ENCODE results near the gene EYA4.

EYA4 gene

GRCh38 chr6:133242637-133243585 is 1.8 kb downstream of the EYA4 start:
- no peaks in the 10 kb centered on the region for H3K36me3 ChIP-seq (ENCODE audit: control insufficient read depth in 5 of 5, insufficient read depth in 5 of 5, low read length in 5 of 5)
- H3K27me3 ChIP-seq (ENCODE audit: control insufficient read depth in 5 of 5, insufficient read depth in 4 of 5, low read length in 5 of 5): peaks cover 28 to 44% (median 33%) of the 10 kb centered on the region in 5 donors
- no peak overlapping the region for H3K9ac ChIP-seq (ENCODE audit: low read length in 5 of 5)
- H3K4me3 ChIP-seq (ENCODE audit: low read depth in 1 of 5, low read length in 5 of 5): peak overlapping the region; percentile 36 to 61 (median 55)
- peaks cover 0 to 24% (median 23%) of the 10 kb centered on the region in 5 donors for H3K4me1 ChIP-seq (ENCODE audit: control insufficient read depth in 5 of 5, insufficient read depth in 5 of 5, low read length in 5 of 5)
- H3K27ac ChIP-seq (ENCODE audit: low read depth, low read length): no peak overlapping the region
- H3K9me3 ChIP-seq (ENCODE audit: control insufficient read depth in 5 of 5, low read length in 5 of 5): no peaks in the 10 kb centered on the region

- Histone ChIP-seq H3K36me3 (ENCODE audit: control insufficient read depth in 5 of 5, insufficient read depth in 5 of 5, low read length in 5 of 5) (no peaks in the 10 kb centered on the region), H3K27me3 (ENCODE audit: control insufficient read depth in 5 of 5, insufficient read depth in 4 of 5, low read length in 5 of 5) (peaks cover 28 to 44% (median 33%) of the 10 kb centered on the region in 5 donors), H3K9me3 (ENCODE audit: control insufficient read depth in 5 of 5, low read length in 5 of 5) (no peaks in the 10 kb centered on the region), H3K27ac (ENCODE audit: low read depth, low read length) (no peak overlapping the region), H3K4me3 (ENCODE audit: low read depth in 1 of 5, low read length in 5 of 5) (no peak overlapping the region), H3K4me1 (ENCODE audit: control insufficient read depth in 5 of 5, insufficient read depth in 5 of 5, low read length in 5 of 5) (peaks cover 0 to 24% (median 23%) of the 10 kb centered on the region in 5 donors), H3K9ac (ENCODE audit: low read length in 5 of 5) (no peak overlapping the region)
Measured at GRCh38 chr6:133243723-133244305, 2.7 kb downstream of the EYA4 start.

GRCh38 chr6:133244519-133244918 is 3.4 kb downstream of the EYA4 start:
- no peak overlapping the region for H3K4me3 ChIP-seq (ENCODE audit: low read depth in 1 of 5, low read length in 5 of 5)
- no peak overlapping the region for H3K27ac ChIP-seq (ENCODE audit: low read depth, low read length)
- H3K27me3 ChIP-seq (ENCODE audit: control insufficient read depth in 5 of 5, insufficient read depth in 4 of 5, low read length in 5 of 5): peaks cover 28 to 44% (median 33%) of the 10 kb centered on the region in 5 donors
- H3K9me3 ChIP-seq (ENCODE audit: control insufficient read depth in 5 of 5, low read length in 5 of 5): no peaks in the 10 kb centered on the region
- peaks cover 0 to 24% (median 23%) of the 10 kb centered on the region in 5 donors for H3K4me1 ChIP-seq (ENCODE audit: control insufficient read depth in 5 of 5, insufficient read depth in 5 of 5, low read length in 5 of 5)
- H3K9ac ChIP-seq (ENCODE audit: low read length in 5 of 5): no peak overlapping the region
- H3K36me3 ChIP-seq (ENCODE audit: control insufficient read depth in 5 of 5, insufficient read depth in 5 of 5, low read length in 5 of 5): no peaks in the 10 kb centered on the region

DNA sequence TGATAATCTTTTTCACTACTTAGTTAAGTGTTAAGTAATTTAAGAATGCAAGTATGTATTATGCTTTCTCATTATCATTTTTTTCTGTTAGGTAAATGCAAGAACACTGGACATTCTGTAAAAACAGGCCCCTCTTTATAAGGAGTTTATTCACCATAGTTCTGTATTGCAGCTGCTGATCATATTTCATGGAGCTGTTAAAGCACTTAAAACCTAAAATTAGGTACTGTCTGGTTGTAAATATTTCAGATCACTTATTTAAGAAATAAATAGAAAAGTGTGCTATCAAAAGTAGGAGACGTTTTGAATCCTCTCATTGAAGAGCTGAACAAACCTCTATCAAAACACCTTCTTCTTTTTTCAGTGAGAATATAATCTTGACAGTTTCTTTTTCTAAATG is 3.9 kb downstream of the EYA4 start:
- Histone ChIP-seq H3K4me1 (ENCODE audit: control insufficient read depth in 5 of 5, insufficient read depth in 5 of 5, low read length in 5 of 5) (peaks cover 0 to 24% (median 23%) of the 10 kb centered on the region in 5 donors), H3K9me3 (ENCODE audit: control insufficient read depth in 5 of 5, low read length in 5 of 5) (no peaks in the 10 kb centered on the region), H3K4me3 (ENCODE audit: low read depth in 1 of 5, low read length in 5 of 5) (no peak overlapping the region), H3K36me3 (ENCODE audit: control insufficient read depth in 5 of 5, insufficient read depth in 5 of 5, low read length in 5 of 5) (no peaks in the 10 kb centered on the region), H3K9ac (ENCODE audit: low read length in 5 of 5) (no peak overlapping the region), H3K27ac (ENCODE audit: low read depth, low read length) (no peak overlapping the region), H3K27me3 (ENCODE audit: control insufficient read depth in 5 of 5, insufficient read depth in 4 of 5, low read length in 5 of 5) (peaks cover 28 to 44% (median 33%) of the 10 kb centered on the region in 5 donors)

DNA sequence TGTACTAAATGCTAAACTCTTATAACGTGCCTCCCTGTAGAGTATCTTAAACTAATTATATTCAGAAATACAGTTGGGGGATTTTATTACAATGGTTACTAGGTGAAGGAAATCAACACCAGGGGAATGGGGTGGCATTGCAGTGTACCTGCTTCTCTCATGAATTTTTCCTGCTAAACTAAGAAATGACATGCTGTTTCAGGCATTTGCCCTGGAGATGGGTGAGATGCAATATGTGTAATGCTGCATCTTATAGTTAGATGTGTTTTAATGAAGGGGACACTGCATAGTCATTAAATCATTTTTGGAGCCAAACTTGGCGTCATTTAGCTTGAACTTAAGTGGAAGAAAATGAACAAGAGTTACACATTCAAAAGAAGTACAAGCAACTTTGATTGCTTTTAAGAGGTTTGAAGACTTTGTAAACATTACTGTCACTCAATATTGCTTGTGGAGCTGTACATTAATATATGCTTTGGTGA is 4.3 kb downstream of the EYA4 start:
- Histone ChIP-seq H3K27ac (ENCODE audit: low read depth, low read length) (no peak overlapping the region), H3K4me3 (ENCODE audit: low read depth in 1 of 5, low read length in 5 of 5) (no peak overlapping the region), H3K9me3 (ENCODE audit: control insufficient read depth in 5 of 5, low read length in 5 of 5) (no peaks in the 10 kb centered on the region), H3K4me1 (ENCODE audit: control insufficient read depth in 5 of 5, insufficient read depth in 5 of 5, low read length in 5 of 5) (peaks cover 0 to 23% (median 20%) of the 10 kb centered on the region in 5 donors), H3K9ac (ENCODE audit: low read length in 5 of 5) (no peak overlapping the region), H3K27me3 (ENCODE audit: control insufficient read depth in 5 of 5, insufficient read depth in 4 of 5, low read length in 5 of 5) (peaks cover 26 to 40% (median 30%) of the 10 kb centered on the region in 5 donors), H3K36me3 (ENCODE audit: control insufficient read depth in 5 of 5, insufficient read depth in 5 of 5, low read length in 5 of 5) (no peaks in the 10 kb centered on the region)

GRCh38 chr6:133247581-133247980 is 6.4 kb downstream of the EYA4 start:
- Histone ChIP-seq H3K9ac (ENCODE audit: low read length in 5 of 5) (no peak overlapping the region), H3K36me3 (ENCODE audit: control insufficient read depth in 5 of 5, insufficient read depth in 5 of 5, low read length in 5 of 5) (no peaks in the 10 kb centered on the region), H3K4me1 (ENCODE audit: control insufficient read depth in 5 of 5, insufficient read depth in 5 of 5, low read length in 5 of 5) (peaks cover 0 to 4% (median 3%) of the 10 kb centered on the region in 5 donors), H3K27me3 (ENCODE audit: control insufficient read depth in 5 of 5, insufficient read depth in 4 of 5, low read length in 5 of 5) (peaks cover 13 to 22% (median 14%) of the 10 kb centered on the region in 5 donors), H3K4me3 (ENCODE audit: low read depth in 1 of 5, low read length in 5 of 5) (no peak overlapping the region), H3K27ac (ENCODE audit: low read depth, low read length) (no peak overlapping the region), H3K9me3 (ENCODE audit: control insufficient read depth in 5 of 5, low read length in 5 of 5) (no peaks in the 10 kb centered on the region)

GRCh38 chr6:133248241-133249001 is 7.3 kb downstream of the EYA4 start:
- no peak overlapping the region for H3K4me3 ChIP-seq (ENCODE audit: low read depth in 1 of 5, low read length in 5 of 5)
- no peaks in the 10 kb centered on the region for H3K4me1 ChIP-seq (ENCODE audit: control insufficient read depth in 5 of 5, insufficient read depth in 5 of 5, low read length in 5 of 5)
- no peak overlapping the region for H3K27ac ChIP-seq (ENCODE audit: low read depth, low read length)
- H3K9ac ChIP-seq (ENCODE audit: low read length in 5 of 5): no peak overlapping the region
- H3K9me3 ChIP-seq (ENCODE audit: control insufficient read depth in 5 of 5, low read length in 5 of 5): no peaks in the 10 kb centered on the region
- H3K27me3 ChIP-seq (ENCODE audit: control insufficient read depth in 5 of 5, insufficient read depth in 4 of 5, low read length in 5 of 5): peaks cover 4 to 14% (median 11%) of the 10 kb centered on the region in 5 donors
- H3K36me3 ChIP-seq (ENCODE audit: control insufficient read depth in 5 of 5, insufficient read depth in 5 of 5, low read length in 5 of 5): no peaks in the 10 kb centered on the region

DNA sequence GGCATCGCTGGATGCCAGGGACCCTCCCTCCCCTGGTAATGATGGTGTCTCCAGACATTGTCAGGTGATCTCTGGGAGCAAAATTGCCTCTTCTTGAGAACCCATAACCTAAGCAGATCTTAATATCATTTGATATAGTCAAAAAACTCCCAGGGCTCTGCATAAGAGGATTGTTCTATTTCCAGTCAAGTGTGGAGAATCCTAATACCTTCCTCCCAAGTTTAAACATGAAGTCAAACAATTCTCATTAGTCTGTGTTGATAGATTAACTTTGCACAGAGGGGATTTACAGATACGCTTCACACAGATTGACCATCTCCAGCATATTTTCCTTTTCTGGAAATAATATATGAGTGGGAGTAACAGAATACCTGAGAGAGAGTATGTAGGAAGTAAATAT is 10.5 kb downstream of the EYA4 start:
- H3K4me1 ChIP-seq (ENCODE audit: control insufficient read depth in 5 of 5, insufficient read depth in 5 of 5, low read length in 5 of 5): no peaks in the 10 kb centered on the region
- H3K9me3 ChIP-seq (ENCODE audit: control insufficient read depth in 5 of 5, low read length in 5 of 5): no peaks in the 10 kb centered on the region
- H3K36me3 ChIP-seq (ENCODE audit: control insufficient read depth in 5 of 5, insufficient read depth in 5 of 5, low read length in 5 of 5): no peaks in the 10 kb centered on the region
- no peak overlapping the region for H3K4me3 ChIP-seq (ENCODE audit: low read depth in 1 of 5, low read length in 5 of 5)
- H3K27ac ChIP-seq (ENCODE audit: low read depth, low read length): no peak overlapping the region
- no peak overlapping the region for H3K9ac ChIP-seq (ENCODE audit: low read length in 5 of 5)
- peaks cover 0 to 7% (median 0%) of the 10 kb centered on the region in 5 donors for H3K27me3 ChIP-seq (ENCODE audit: control insufficient read depth in 5 of 5, insufficient read depth in 4 of 5, low read length in 5 of 5)

DNA sequence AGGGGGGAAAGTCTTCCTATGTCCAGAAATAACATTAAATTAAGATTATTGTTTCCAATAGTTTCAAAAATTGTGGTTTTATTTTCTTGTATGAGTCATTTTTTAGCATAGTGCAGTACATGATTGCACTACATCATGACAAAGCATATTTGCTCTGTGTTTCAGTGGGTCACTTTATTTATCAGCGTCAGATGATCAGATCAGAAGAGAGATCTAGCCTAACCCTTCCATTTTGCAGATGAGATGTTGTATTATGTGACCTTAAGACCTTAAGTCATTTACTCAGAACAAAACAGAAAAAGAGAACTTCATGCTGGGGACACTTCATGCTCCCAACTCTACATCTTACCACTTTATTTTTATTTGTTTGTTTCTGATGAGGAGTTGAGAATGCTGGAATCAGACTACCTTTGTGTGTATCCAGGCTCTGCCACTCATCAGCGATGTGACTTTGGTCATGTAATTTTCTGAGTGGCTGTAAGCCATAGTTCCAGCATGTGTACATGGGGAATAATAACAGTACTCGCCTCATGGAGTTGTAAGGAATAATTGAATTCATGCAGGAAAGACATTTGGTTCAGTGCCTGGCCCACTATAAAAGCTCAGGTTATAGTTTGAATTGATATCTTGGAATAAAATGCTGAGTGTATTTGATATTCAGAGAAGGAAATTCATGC is 13.5 kb downstream of the EYA4 start:
- Histone ChIP-seq H3K4me3 (ENCODE audit: low read depth in 1 of 5, low read length in 5 of 5) (no peak overlapping the region), H3K27me3 (ENCODE audit: control insufficient read depth in 5 of 5, insufficient read depth in 4 of 5, low read length in 5 of 5) (peaks cover 0 to 4% (median 0%) of the 10 kb centered on the region in 5 donors), H3K27ac (ENCODE audit: low read depth, low read length) (no peak overlapping the region), H3K9me3 (ENCODE audit: control insufficient read depth in 5 of 5, low read length in 5 of 5) (no peaks in the 10 kb centered on the region), H3K36me3 (ENCODE audit: control insufficient read depth in 5 of 5, insufficient read depth in 5 of 5, low read length in 5 of 5) (no peaks in the 10 kb centered on the region), H3K4me1 (ENCODE audit: control insufficient read depth in 5 of 5, insufficient read depth in 5 of 5, low read length in 5 of 5) (peaks cover 0 to 3% (median 0%) of the 10 kb centered on the region in 5 donors), H3K9ac (ENCODE audit: low read length in 5 of 5) (no peak overlapping the region)

Data from subcutaneous abdominal adipose tissue (tissue), 5 donors.